Neutrophil (primary cell): ENCODE results near the gene PIGQ.

ENCODE experiments used
- H3K27ac ChIP-seq: fragments of 200-600 bp; sonication (generic); 2 replicates; pipeline ENCODE4 v1.5.1; 2016; ENCODE audit warnings: mild to moderate bottlenecking, moderate library complexity
- H3K27me3 ChIP-seq: fragments of 200-600 bp; sonication (generic); 2 replicates; pipeline ENCODE4 v1.6.0; 2016; ENCODE audit warnings: mild to moderate bottlenecking
- H3K36me3 ChIP-seq: fragments of 200-600 bp; sonication (generic); 2 replicates; pipeline ENCODE4 v1.5.1; 2017
- H3K4me1 ChIP-seq, 2 experiments: fragments of 200-600 bp in 1 of 2; sonication (generic) in 1 of 2; 1 replicate in 1 of 2; 2 replicates in 1 of 2; pipeline versions ENCODE4 v1.5.1 to v1.6.1; 2013 to 2016; ENCODE audit warnings: low read depth in 1 of 2, low read length in 1 of 2, mild to moderate bottlenecking in 1 of 2, moderate library complexity in 1 of 2; ENCODE audit not compliant: control insufficient read depth in 1 of 2, insufficient read depth in 1 of 2
- H3K4me3 ChIP-seq, 2 experiments: fragments of 200-600 bp in 1 of 2; sonication (generic) in 1 of 2; 1 replicate in 1 of 2; 2 replicates in 1 of 2; pipeline ENCODE4 v1.5.1; 2013 to 2016; ENCODE audit warnings: low read depth in 1 of 2, low read length in 1 of 2, mild to moderate bottlenecking in 1 of 2, moderate library complexity in 1 of 2
- H3K9me3 ChIP-seq: fragments of 200-600 bp; sonication (generic); 2 replicates; pipeline ENCODE4 v1.5.1; 2016
- TF ChIP-seq, protein P1 (sequence below): fragments of 200-600 bp; sonication (generic); IDR thresholded peaks from 2 replicates; pipeline ENCODE4 v1.5.1; 2016; ENCODE audit warnings: antibody characterized with exemption

Gene PIGQ

DNA sequence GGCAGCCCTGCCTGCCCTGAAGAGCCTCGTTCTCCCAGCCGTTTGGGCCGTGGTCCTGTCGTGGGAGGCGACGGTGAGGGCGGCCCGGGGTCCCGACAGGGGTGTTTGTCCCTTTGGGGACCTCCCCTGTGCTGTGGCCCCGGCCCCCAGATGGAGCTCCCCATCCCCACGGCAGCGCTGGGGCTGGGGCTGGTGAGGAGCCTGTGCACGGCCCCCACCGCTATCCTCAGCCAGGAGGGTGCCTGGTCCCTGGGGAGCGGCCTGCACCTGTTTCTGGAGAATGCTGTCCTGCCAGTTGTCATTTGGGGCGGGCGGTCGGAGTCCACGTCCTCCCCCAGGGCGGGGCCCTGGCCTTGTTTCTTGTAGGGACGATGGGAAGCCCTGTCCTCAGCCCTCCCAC lies 35.6 kb upstream of the PIGQ start:
- TF ChIP-seq, protein P1, sequence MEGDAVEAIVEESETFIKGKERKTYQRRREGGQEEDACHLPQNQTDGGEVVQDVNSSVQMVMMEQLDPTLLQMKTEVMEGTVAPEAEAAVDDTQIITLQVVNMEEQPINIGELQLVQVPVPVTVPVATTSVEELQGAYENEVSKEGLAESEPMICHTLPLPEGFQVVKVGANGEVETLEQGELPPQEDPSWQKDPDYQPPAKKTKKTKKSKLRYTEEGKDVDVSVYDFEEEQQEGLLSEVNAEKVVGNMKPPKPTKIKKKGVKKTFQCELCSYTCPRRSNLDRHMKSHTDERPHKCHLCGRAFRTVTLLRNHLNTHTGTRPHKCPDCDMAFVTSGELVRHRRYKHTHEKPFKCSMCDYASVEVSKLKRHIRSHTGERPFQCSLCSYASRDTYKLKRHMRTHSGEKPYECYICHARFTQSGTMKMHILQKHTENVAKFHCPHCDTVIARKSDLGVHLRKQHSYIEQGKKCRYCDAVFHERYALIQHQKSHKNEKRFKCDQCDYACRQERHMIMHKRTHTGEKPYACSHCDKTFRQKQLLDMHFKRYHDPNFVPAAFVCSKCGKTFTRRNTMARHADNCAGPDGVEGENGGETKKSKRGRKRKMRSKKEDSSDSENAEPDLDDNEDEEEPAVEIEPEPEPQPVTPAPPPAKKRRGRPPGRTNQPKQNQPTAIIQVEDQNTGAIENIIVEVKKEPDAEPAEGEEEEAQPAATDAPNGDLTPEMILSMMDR, result no peak

DNA sequence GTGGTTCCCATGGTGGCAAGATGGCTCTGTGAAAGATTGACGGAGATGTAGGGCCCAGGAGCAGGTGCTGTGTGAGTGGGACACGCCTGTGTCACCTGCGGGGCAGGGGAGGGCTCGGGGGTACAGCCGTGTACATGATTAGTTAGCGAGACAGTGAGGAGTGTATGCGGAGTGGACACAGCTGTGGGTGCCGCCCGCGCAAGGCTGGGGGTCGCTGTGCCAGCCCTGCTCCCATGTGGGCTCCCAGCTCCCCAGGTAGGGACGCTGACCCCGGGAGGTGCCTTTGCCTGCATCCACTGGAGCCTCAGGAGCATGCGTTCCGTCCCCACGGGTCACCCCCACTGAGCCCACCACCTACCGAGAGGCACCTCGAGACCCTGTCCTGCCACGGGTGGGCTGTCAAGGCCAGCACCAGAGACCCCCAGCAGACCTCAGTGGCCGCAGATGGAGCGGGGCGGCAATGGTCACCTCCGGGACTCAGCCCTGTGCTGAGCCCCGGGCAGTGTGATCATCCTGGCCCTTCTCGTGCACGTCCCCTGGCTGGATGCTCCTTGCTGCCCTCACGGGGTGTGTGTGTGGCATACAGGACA lies 34.8 kb upstream of the PIGQ start:
- Histone ChIP-seq H3K4me3 (no peak overlapping the region), H3K36me3 (peaks cover 31% of the 10 kb centered on the region), H3K9me3 (no peaks in the 10 kb centered on the region), H3K27ac (no peak overlapping the region), H3K4me1 (no peaks in the 10 kb centered on the region), H3K27me3 (no peaks in the 10 kb centered on the region)
- TF ChIP-seq, protein P1, result no peak

More for the DNA sequence above, 35.6 kb upstream of the PIGQ start:
- H3K27me3 ChIP-seq, result no peaks in the 10 kb centered on the region
- peaks cover 31% of the 10 kb centered on the region for H3K36me3 ChIP-seq
- H3K27ac ChIP-seq, result no peak overlapping the region
- no peak overlapping the region for H3K4me3 ChIP-seq
- H3K4me1 ChIP-seq, result peaks cover 5 to 7% of the 10 kb centered on the region in 2 experiments
- H3K9me3 ChIP-seq, result no peaks in the 10 kb centered on the region

DNA sequence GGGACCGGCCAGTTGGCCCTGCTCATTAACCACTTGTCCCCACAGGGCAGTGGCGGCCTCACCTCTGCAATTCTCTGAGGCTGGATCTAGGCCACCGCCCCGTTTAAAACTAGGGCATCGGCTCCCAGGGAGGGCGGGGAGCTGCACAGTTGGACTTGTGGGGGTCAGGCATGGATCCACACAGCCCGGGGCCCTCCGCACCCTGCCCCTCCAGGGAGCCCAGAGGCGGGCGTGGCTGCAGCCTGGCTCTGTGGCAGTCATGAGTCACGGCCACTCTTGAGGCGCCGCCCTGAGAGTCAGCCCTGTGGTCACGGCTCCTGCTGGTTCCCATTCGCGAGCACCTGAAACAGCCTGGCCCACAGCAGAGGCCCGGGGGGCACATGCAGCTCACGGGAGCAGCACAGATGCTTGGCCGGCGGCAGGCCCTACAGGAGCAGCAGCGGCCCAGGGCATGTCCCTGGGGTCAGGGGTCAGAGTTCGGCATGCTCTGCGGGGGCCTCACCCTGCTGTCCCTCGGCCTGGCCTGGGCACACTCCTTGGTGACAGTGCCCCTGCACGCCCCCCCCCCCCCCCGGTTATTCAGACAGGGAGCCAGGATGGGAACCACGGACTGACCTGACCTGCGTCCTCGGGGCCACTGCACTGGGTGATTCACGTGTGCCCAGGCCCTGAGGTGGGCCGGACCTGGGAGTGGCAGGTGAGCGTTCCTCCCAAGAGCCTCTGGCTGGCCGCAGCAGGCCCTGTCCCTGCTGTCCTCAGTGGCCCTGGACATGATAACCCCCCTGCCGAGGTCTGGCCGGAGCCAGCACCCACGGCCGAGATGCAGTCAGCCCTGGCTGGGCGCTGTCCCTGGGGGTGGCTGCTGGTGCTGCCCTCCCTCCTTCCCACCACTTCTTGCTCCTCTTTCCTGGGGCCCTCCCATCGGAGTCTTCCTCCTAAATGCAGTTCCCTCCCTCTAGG lies 34.0 kb upstream of the PIGQ start:
- Histone ChIP-seq H3K27me3 (no peaks in the 10 kb centered on the region), H3K36me3 (peaks cover 39% of the 10 kb centered on the region), H3K4me1 (no peaks in the 10 kb centered on the region), H3K4me3 (no peak overlapping the region), H3K27ac (no peak overlapping the region), H3K9me3 (no peaks in the 10 kb centered on the region)
- TF ChIP-seq, protein P1, result no peak

DNA sequence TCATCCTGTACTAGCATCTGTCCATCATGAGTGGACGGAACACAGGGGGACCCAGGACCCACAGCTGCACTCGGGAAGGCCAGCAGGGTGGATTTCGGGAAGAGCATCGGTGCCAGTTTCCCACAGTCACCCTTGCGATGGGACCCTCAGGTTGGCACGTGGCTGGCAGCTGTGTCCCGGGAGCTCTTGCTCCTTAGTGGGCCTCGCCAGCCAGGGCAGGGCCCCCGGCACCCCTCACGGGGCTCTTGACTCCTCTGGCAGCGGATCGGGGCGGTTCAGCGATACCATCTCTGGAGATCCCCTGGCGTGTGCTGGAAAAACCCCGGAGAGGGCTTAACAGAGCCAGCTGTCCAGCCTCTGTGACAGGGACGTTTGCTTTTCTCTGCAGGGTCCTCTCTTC lies 33.0 kb upstream of the PIGQ start:
- Histone ChIP-seq H3K27me3 (no peaks in the 10 kb centered on the region), H3K4me3 (no peak overlapping the region), H3K36me3 (peaks cover 42% of the 10 kb centered on the region), H3K27ac (no peak overlapping the region), H3K9me3 (no peaks in the 10 kb centered on the region), H3K4me1 (no peaks in the 10 kb centered on the region)
- TF ChIP-seq, protein P1, result no peak

DNA sequence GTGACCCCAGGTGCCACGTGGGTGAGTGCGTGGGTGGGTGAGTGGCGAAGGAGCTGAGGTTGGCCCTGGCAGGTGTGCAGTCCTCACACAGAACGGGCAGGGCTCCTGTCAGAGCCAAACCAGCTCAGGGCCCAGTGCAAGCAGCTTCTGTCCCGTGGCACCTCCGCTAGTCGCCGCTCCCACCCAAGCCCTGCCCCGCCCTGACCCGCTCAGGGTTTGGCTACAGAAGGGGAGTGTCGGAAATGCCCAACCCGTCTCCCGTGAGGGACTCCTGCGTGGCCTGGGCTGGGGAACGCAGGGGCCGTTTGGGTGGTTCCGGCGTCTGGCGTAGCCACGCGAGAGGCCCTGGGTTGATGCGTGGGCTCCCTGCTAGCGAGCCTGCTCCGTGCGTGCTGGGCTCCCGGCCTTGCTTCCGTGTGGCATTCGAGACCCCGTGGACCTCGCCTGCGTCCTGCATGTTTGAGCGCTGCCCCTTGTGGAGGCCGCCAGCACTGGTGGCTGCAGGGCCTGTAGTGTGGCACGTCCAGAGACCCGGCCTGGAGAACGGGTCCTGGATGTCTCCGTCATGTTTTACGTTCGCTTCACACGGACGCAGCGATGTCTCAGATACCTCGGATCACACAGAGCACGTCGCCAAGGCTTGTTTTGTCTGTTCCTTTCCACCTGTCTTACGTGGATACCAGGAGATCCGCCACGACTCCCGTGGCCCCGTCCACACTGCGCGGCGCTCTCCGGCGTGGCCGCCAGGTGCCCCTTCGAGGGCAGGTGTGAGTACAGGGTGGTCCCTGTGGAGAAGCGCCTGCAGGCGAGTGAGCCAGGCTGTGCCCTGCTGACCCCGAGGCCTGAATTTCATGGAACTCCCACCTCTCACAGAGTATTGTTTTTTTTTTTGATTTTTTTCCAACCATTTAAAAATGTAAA lies 32.1 kb upstream of the PIGQ start:
- H3K27ac ChIP-seq, result no peak overlapping the region
- H3K27me3 ChIP-seq, result no peaks in the 10 kb centered on the region
- H3K9me3 ChIP-seq, result no peaks in the 10 kb centered on the region
- H3K36me3 ChIP-seq, result peaks cover 42% of the 10 kb centered on the region
- H3K4me3 ChIP-seq, result no peak overlapping the region
- TF ChIP-seq, protein P1, result no peak
- no peaks in the 10 kb centered on the region for H3K4me1 ChIP-seq
